IPS-18c (cell line): ENCODE measurements around the gene KLHL33.

Experiments used
- H3K4me3 ChIP-seq: 2 replicates; pipeline ENCODE4 v1.7.0; 2013; ENCODE audit warnings: low read depth, mild to moderate bottlenecking, low read length, moderate library complexity; ENCODE audit not compliant: insufficient read depth
- H3K9me3 ChIP-seq: one replicate; pipeline ENCODE4 v1.6.1; 2013; ENCODE audit warnings: mild to moderate bottlenecking, low read length, moderate library complexity; ENCODE audit not compliant: control insufficient read depth, insufficient read depth

Gene KLHL33

DNA sequence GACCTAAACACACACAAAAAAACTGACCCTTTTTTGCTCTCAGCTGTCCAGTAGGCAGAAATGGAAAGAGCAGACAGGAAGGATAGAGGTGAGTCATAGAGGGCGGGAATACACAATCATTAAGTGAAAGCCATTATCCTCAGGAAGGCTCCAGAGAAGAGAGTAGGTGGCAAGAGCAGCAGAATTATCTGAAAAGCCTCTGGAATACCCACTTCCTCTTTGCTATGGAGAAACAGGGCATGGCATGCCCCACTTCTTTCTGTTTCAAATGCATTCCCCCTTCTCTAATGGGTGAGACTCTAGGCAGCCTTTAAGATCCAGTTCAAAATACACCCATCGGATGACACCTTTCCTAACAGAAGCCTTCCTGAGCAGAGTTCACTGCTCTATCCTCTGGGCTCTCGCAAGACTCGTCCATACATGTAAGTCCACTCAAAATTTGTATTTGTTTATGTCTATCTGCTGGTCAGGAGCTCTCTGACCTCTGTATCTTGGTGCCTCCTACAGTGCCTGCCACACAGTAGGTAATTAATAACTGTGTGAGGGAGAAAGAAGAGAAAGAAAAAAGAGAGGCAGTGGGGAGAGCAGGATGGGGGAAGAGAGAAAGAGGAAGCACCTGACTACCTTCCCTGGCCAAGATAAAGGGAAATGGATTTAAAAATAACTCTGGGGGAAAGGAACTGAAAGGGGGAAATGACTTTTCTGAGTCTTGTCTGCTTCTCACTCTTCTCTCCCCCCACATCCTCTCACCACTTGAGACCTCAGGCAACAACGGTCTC, 8.5 kb downstream of the KLHL33 start:
- Histone ChIP-seq H3K9me3 (peaks cover 2% of the 10 kb centered on the region), H3K4me3 (no peak overlapping the region)

DNA sequence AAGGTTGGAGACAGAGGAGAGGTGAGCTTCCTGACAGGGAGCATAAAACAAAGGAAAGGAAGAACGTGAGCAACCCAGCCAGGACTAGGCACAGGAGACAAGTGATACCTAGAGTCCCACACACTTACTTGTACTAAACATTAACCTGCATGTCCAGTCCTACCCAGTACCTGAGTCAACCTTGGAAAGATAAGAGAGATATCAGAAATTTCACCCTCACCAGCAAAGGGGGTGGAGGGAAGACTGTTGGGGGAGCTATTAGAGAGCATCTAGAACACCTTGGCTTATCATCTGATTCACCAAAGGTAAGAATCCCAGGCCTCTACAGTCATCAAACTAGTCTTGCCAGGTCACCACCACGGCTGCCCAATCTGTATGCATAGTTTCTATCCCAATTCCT, 11.1 kb downstream of the KLHL33 start:
- no peak overlapping the region for H3K4me3 ChIP-seq
- H3K9me3 ChIP-seq = peaks cover 2% of the 10 kb centered on the region

DNA sequence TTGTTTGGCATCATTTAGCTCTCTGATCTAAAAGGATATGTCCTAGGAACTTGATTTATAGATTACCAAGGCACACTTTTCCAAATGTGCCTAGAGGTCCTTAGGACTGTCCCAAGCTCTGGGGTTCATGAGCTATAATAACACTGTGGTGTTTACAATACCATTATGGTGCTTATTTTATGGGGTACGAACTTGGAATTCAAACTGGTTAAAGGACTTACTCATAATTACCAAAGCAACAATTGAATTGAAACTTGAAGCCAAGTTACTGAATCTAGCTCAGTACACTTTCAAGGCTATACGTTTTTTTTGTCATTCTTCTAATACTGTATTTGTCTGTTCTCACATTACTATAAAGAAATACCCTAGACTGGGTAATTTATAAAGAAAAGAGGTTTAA, 13.1 kb downstream of the KLHL33 start:
- H3K9me3 ChIP-seq = no peaks in the 10 kb centered on the region

DNA sequence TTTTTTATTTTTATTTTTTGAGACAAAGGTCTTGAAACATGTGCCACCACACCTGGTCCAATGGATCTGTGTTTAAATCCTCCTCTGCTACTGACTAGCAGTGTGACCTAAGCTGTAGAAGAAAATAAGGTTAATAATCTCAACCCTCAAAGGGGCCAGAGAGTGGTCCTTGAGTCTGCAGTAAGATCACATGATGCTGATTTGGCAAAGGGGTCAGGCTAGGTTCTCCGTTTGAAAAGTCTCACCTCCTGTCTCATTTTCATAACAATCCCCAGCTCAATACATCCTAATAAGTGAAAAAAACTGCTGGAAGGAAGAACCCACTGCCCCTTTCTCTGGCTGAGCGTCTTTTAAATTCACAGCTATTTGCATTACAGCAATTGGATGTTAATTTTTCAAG, 14.7 kb downstream of the KLHL33 start:
- Histone ChIP-seq H3K4me3 (no peak overlapping the region), H3K9me3 (no peaks in the 10 kb centered on the region)

More for the DNA sequence above, 13.1 kb downstream of the KLHL33 start:
- no peak overlapping the region for H3K4me3 ChIP-seq

DNA sequence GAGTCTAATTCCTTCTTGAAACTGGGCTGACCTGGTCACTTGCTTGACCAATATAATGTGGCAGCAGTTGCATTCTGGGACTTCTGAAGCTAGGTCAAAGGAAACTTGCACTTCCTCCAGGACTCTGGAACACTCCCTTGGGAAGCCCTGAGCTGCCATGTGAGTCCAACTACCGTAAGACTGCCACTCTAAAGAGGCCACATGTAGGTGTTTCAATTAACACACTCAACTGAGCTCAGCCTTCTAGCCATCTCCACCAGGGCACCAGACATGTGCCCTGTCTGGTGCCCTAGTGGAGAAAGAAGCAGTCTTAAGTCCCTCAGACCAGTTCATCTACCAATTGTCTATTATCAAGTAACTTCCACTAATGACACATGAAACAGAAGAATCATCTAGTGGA, 16.5 kb downstream of the KLHL33 start:
- no peak overlapping the region for H3K4me3 ChIP-seq
- H3K9me3 ChIP-seq = no peaks in the 10 kb centered on the region

DNA sequence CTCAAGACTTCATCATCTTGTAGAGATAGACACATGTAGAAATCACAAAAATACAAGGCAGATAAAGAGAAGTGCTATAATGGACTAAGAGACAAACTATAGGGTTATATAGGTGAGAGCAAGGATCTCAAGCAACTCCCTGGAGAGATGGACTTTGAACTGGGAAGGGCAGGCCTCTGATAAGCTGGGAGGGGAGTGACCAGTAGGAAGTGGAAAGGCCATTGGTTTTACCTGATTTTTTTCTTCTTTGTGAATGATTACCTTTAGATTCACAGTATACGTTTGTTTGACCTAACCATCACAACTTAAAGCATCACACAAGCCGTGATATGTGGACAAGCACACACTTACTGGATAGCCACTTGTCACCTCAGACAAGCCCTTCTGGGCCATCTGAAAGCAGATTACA, 17.5 kb downstream of the KLHL33 start:
- no peak overlapping the region for H3K4me3 ChIP-seq
- H3K9me3 ChIP-seq = peaks cover 2% of the 10 kb centered on the region

DNA sequence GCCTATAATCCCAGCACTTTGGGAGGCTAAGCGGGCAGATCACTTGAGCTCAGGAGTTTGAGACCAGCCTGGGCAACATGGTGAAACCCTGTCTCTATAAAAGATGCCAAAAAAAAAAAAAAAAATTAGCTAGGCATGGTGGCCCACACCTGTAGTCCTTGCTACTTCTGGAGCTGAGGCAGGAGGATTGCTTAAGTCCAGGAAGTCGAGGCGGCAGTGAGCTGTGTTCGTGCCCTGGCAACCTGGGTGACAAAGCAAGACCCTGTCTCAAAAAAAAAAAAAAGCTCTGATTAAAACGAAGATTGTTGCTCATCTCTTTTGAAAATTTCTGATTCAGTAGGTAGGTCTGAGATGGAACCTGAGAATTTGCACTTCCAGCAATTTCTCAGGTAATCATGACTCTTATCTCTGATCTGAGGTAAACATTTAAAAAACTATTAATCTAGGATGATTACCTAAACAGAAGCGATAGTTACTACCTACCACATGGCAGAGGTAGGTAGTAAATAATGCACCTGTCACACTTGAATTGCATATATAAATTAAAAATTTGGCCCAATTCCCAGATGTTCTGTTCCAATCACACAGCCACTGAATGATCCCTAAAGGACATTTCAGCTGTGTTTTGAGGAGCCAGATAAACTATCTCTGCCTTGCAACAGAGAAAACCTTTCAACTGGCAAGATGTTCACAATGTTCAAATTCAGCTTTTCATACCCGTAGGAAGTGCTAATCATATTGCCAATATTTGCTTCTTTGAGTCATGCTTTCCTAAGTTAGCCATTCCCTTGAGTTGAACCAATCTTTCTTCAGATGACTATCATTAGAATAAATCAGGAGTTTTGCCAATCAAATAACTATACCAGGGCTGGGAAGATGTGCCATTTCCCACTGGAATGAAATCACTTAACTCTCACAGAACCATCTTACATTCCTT, 18.4 kb downstream of the KLHL33 start:
- Histone ChIP-seq H3K9me3 (peaks cover 2% of the 10 kb centered on the region), H3K4me3 (no peak overlapping the region)

DNA sequence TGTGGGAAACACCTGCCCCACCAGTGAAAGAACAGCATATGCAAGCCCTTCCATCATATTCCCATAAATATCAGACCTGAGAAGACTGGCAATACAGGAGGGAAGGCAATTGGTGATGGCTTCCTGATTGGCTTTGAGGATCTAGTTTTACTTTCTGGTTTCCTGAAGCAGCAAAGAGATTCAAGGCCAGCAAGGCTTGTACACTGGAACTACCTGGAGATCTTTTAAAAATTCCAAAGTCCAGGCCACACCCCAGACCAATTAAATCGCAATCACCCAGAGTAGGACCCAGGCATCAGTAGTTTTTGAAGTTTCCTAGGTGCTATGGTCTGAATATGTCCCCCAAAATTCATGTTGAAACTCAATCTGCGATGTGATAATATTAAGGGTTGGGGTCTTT, 19.7 kb downstream of the KLHL33 start:
- H3K9me3 ChIP-seq = peaks cover 2% of the 10 kb centered on the region
- H3K4me3 ChIP-seq = no peak overlapping the region

DNA sequence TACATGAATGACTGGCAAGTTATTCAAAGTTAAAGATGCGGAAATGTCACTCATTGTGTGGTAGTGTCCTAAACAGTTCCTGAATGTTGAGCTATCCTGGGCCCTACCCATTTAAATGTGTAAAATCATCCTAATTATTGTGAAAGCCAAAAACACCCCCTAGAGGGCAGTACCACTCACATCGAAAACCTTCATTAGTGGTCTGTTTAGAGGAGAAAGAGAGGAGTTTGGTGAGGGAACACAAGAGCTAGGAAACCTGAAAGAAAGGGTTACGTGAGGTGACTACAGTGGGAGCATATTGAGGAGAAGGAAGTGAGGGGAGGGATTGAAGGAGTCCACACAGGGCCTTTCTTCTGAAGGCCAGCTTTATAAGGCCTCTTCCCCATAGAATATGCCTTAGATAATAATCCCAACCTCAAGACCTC, 20.2 kb downstream of the KLHL33 start:
- peaks cover 2% of the 10 kb centered on the region for H3K9me3 ChIP-seq
- H3K4me3 ChIP-seq = no peak overlapping the region

DNA sequence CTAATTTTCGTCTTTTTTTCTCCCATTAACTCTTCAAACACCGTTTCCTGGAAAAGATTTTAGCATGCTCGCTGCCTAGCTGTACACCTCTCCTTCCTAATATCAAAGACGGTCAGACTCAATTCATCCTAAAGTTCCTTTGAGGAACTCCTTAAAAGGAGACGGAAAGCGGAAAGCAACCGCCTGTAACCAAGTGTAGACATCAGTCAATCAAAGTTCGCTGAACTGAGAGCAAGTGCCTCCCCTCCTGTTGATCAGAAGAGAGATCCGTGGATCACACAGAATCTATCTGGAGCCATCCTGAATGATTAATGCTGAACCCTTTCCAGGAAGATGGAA, 22.3 kb downstream of the KLHL33 start:
- peak overlapping the region; percentile 99 for H3K4me3 ChIP-seq
- H3K9me3 ChIP-seq = peaks cover 2% of the 10 kb centered on the region

DNA sequence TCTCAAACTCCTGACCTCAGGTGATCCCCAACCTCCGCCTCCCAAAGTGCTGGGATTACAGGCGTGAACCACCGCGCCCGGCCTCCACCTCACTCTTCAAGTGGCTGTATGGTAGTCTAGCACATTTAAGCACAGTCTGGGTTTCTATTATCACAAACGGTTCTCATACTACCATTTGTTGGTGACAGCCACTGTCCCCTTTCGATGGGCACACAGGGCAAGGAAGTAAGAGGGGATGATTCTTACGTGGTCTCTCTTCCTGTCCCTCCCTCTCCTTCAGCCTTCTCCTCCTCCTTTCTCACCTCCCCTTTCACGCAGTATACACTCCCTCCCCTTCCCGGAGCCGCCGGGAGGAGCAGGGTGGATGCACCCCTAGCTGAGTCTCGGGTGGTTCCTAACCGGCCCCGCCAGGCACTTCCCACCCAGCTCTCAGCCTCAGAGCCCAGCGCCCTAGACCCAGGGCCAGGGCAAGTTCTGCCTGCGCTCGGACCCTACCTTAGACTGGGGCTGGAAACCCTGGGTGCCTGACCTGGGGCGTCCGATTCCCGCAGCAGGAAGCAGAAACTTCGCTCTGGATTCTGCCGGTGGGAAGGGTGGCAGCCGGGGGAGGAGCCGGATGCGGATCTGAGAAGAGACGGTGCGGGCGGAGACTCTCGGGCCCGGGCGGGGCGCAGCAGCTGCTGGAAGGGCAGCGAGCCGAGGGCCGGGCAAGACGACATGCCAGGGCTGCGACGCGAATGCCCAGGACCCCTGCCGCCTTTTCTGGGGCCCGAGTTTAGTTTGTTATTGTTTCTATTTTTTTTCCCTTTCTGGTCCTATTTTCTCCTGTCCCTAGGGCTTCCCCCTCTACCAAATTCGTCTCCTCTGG, 22.9 kb downstream of the KLHL33 start, which contains the start of gene TEP1:
TEP1 (minus strand) TSS at position 626 of the 868 bp plus-strand sequence. CDS start 5,062 bp downstream, outside the sequence.
- Histone ChIP-seq H3K4me3 (peak within 1 kb of the TSS; percentile 99), H3K9me3 (peaks cover 2% of the 10 kb centered on the region)

DNA sequence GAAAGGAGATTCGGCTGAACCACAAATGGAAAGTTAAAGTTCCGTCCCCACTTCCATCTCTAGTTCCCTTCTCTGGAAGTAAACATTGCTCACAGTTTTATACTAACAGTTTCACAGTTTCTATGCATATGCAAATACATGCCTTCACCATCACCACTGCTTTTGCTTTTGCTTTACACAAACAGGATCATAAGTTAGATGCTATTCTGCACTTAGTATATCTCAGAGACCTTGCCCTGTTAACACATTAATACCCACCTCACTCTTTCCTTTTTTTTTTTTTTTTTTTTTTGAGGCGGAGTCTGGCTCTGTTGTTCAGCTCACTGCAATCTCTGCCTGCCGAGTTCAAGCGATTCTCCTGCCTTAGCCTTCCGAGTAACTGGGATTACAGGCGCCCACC, 23.6 kb downstream of the KLHL33 start:
- H3K4me3 ChIP-seq = peak overlapping the region; percentile 99
- peaks cover 2% of the 10 kb centered on the region for H3K9me3 ChIP-seq

DNA sequence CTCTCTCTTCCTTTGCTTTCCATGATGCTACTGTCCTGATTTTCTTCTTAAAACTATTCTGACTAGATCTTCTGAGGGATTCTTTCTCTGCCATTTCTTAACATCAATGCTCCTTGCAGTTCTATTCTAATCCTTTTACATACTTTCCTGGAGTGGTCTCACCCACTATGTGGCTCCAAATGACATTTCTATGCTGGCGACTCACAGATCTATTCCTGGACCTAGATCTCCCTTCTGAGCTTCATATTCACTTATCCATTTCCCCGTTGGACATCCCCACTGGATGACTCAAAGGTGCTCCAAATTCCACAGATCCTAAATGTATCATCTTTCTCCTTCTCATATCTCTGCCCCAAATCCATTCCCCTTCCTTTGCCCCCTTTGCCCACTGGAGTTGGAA, 26.7 kb downstream of the KLHL33 start:
- H3K4me3 ChIP-seq = no peak overlapping the region
- peaks cover 2% of the 10 kb centered on the region for H3K9me3 ChIP-seq

DNA sequence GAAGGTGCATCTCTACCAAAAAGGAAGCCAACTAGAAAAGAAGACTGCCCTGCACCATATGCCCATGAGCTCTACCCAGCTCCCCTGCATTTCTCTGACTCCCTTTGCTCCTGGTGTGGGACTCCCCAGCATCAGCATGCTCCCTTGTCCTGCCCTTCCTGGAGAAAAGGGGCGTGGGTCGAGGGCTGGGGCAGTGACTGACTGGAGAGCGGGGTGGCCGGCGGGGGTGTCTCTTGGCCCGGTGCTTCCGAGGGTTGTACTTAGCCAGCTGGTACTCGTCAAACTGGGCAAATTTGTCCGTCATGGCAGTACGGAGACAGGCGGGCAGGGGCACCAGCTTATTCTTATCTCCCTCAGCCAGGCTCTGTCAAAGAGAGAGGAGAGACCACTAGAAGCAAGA, 32.4 kb downstream of the KLHL33 start:
- no peak overlapping the region for H3K4me3 ChIP-seq
- H3K9me3 ChIP-seq = no peaks in the 10 kb centered on the region

DNA sequence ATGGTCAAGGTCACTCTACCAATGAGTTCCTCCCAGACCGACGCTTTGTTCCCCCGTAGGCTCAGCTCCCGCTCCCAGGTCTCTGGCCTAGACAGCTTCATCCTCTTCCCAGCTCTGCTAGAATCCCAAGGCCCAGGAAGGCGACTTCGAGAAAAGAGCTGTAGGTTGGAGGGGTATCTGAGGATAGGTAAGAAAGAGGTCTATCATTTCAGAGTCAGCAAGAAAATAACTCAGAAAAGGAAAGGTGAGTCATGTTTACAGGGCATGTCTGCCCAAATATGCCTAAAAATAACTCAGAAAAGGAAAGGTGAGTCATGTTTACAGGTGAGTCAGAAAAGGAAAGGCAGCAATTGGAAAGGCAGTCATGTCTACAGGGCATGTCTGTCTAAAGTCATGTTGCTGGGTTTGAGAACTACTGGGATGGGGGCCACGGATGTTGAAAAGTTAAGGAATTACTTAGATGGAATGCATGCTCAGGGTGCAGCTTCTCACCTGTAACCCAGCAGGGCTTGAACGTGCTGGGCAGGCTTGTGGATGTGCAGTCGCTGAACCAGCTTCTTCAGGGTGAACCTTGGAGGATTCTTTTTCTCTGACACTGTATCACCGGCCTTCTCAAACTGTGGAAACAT, 34.9 kb downstream of the KLHL33 start:
- no peaks in the 10 kb centered on the region for H3K9me3 ChIP-seq
- no peak overlapping the region for H3K4me3 ChIP-seq

DNA sequence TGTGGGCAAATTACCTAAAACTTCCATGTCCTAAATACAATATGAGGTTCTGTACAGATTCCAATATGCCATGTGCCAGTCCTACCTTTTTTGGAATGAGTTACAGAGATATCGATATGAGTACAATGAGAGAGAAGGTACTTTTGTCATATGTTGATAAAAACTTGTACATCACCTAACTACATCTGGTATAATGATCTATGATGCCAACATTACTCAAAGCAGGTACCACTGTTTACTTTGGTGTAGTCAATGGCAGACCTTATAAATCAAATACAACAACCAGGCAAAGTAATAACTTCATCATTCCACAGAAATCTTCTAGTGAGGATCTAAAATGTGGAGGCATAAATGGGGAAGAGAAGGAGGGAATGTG, 35.4 kb downstream of the KLHL33 start:
- Histone ChIP-seq H3K4me3 (no peak overlapping the region), H3K9me3 (no peaks in the 10 kb centered on the region)

DNA sequence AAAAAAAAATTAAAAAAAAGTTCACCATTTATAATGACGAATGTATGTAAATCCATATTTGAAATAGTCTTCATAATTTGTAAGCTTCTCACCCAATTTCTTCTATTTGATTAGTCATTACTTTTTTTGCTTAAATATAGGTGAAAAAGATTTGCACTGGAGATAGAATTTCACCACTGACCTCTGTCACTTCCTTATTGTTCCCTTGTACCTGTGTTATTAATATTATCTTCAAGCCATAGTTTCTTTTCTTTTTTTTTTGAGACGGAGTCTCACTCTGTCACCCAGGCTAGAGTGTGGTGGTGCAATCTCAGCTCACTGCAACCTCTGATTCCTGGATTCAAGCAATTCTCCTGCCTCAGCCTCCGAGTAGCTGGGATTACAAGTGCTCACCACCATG, 38.5 kb downstream of the KLHL33 start:
- Histone ChIP-seq H3K4me3 (no peak overlapping the region), H3K9me3 (no peaks in the 10 kb centered on the region)
